ENCODE results near the gene CLEC11A.

DNA sequence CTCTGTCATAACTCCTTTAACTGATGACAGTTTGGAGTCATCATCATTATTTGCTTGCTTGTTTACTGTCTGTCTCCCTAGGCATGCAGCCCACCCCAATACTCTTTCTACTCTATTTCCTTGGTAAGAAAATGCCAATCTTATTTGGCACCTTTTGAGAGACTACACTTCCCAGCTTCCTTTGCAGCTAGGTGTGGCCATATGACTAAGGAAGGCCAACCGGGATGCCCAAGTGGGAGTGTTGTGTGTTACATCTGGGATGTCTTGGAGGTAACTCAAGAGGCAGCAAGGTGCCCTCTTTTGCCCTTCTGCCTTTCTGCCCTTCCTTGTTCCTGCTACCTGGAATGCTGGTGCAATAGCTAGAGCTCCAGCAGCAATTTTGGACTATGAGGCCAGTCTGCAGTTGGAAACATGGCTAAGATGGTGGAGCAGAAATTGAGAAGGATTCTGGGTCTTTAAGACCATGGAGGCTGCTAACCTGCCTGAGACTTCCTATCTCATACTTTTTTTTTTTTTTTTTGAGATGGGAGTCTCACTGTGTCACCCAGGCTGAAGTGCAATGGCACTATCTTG, 46.5 kb upstream of the CLEC11A start:
- TF ChIP-seq FOXP2 (optimal IDR thresholded peaks at IDR 0.05; ENCODE audit: control extremely low read depth, extremely low read length, insufficient read depth) (no peak), POLR2AphosphoS5 (IDR thresholded peaks at IDR 0.05; ENCODE audit: borderline replicate concordance, low read depth, low read length) (no peak), EZH2 (IDR thresholded peaks at IDR 0.05) (no peak)

All from SK-N-MC (cell line).